CD4-positive, alpha-beta T cell treated with Interleukin-6 for 4 hours (primary cell): Measurements from ENCODE around the gene QRFPR.
A peak's percentile ranks its signal among the peaks of the same experiment; 100 is the strongest.
"Not testable (repeated sequence)": the region's sequence is repeated elsewhere in the genome, so short reads cannot be mapped to it uniquely, and the experiment has no call there.

Experiments used
- DNase-seq: peaks from one replicate; pipeline ENCODE4 v3.0.0-alpha.2; 2020; ENCODE audit warnings: mixed read lengths

QRFPR gene

DNA sequence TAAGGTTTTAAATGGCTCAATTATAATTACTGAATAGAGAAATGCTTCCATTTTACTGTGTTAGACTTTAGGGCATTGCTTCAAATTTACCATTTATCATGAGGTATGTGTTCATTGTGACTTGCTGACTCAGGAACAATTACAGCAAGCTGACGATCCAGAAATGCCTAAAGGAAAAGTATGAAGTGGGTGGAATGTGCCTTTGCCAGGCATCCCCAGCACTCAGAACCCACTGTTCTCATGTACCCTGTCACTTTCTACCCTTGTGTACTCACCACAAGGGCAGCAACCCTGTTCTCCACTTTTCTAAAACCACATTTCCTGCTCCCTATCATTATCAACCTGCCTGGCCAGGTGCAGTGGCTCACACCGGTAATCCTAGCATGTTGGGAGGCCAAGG, 41.5 kb downstream of the QRFPR start:
- DNase-seq = no peak

DNA sequence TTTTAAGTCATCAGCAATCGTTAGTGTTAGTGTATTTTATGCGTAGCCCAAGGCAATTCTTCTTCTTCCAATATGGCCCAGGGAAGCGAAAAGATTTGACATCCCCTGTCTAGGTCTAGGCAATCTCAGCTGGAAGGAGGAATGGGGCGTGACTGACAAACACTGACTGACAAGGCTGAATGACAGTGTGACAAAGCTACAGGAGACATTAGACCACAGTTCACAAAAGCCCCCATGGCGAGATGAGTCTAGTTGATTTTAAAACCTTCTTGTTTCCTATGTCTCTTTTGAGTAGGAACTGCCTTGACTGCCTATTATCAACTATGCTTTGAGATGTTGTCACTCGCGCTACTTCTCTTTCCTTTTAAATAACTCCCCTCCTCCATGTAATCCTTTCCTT, 42.3 kb downstream of the QRFPR start:
- no peak for DNase-seq

DNA sequence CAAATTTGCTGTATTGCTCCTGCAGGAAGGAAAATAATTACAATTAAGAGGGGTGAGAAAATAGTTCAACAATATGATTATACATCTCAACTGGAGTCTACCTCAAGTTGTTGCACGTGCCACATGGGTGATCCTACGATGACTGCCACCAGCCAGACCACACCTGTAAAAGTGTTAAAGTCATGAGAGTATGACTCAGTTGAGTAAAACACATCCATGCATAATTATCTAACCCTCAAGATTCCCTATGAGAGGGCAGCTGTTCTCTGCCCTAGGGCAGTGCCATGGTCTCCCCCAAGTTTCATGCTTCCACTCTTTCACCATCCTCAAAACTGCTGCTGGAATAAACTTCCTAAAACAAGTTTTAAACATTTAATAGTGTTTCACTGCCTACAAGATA, 44.1 kb downstream of the QRFPR start:
- no peak for DNase-seq

DNA sequence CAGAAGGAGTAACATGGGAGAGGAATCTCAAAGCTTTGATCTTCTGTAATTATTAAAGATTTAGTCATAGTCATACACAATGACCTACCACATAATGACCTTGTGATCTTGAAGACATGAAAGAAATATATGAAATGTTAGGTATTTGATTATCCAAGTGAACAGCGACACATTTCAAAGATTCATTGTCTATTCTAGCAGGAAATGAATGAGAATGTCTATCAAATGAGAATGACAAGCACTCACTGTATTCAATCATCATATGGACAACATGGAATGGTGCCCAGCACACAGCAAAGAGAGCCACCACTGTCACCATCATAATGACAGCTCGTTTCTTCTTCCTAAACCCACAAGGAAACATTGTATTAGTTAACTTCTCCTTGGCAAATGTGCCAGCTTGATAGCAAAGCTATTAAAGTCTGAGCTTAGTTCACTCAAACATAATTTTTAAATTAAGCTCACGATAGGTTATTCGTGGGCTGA, 50.6 kb downstream of the QRFPR start:
- no peak for DNase-seq

DNA sequence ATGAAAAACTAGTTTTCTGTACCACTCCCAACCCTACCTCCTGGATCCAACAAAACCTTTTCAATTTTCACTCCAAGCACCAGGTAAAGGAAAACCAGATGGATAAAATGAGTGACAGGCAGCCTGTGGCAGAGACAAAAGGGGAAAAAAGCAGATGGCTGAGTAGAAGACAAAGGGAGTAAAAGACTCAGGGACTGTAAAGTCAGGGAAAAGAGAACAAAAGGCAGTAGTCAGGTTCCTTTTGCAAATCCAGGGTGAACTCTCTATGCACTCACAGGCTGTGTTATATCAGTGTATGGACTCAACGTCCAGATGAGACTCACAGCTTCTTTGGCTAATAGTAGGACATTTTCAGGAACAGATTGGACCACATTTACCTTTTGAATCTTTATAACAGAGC, 54.2 kb downstream of the QRFPR start:
- no peak for DNase-seq

DNA sequence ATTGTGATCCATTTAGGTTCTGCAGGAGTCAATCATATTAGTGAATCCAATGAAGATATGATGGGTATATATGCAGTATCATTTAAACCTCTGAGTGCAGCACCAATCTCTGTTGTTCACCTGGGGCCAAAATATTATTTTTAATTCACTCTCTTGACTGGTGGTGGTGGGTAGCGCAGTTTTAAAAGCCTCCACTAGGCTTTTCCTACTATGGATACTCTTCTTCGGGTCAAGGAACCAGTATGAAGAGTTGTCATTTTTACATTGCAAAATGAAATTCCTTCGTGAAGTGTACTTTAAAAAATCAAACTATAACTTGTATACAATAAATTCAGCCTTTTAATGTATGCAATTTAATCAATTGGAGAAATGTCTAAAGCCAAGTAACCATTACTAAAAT, 56.5 kb downstream of the QRFPR start:
- no peak for DNase-seq

DNA sequence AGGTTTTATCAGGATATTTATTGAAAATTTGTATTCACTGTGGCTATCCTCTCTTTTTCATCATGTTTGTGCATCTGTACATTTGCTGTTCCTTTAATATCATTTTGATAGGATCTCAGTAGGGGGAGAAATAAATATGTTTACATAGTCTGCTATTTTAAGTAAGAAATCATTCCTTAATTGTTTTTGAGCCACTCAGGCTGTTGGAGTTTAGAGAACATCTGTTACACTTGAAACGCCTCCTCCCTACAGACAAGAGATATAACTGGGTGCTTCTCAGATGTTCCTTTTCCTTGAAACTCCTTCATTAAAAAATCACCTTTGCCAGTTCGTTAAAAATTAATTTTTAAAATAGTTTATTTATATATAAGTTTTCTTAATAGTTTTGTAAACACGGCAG, 59.4 kb downstream of the QRFPR start:
- no peak for DNase-seq

DNA sequence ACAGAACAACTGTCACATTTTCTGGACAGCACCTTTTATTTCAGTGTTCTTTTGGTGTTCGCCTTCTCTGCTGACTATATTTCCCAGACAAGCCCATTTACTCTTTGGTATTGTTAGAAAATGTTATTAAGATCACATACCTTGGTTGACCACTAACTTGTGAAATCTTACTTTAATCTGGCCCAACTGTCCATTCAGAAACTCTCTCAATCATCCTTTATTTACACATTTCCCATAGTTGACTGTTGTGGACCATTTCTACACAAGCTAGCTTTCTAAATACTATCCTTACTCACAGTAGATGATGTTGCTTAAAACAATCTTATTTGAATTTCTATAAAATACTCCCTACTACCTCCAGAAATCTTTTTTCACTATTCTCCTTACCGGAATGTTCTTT, 64.7 kb downstream of the QRFPR start:
- DNase-seq = no peak

DNA sequence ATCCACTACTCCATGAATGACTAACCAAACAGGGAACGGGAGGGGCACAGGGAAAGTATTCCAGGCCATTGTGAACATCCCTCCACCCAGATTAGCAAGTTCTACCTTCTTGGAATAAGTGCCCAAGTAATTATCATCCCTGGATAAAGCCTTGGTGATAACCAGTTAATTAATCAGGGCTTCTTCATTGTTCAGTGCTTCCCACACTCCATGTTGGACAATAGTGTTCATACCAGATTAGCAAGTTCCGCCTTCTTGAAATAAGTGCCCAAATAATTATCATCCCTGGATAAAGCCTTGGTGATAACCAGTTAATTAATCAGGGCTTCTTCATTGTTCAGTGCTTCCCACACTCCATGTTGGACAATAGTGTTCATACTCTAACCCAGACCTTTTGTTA, 67.4 kb downstream of the QRFPR start:
- DNase-seq = not testable (repeated sequence)

DNA sequence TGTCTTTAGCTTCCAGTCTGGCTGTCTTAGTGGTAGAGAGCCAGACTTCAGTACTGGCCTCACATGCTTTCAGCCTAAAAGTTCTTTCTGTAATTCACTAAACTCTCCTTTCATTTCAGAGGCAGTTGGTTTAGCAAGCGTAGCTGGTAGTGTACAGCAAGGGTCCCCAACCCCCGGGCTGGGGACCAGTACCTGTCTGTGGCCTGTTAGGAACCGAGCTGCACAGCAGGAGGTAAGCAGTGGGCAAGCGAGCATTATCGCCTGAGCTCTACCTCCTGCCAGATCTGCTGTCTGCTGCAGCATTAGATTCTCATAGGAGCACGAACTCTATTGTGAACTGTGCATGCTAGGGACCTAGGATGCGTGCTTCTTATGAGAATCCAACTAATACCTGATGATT, 72.0 kb downstream of the QRFPR start:
- no peak for DNase-seq

DNA sequence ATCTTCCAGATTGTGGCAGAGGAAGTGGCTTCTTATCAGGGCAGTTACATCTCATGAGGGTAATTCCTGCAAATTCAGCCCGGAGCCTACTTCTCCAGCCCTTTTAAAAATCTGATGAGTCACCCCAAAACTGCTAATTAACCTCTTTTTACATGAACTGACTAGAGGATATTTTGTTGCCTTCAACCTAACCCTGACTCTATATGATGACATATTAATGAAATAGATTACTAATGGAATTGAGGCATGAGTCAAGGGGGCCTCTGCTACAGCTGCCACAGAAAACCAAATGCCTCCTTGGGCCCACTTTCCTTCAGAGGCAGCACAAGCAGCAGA, 72.5 kb downstream of the QRFPR start:
- no peak for DNase-seq

DNA sequence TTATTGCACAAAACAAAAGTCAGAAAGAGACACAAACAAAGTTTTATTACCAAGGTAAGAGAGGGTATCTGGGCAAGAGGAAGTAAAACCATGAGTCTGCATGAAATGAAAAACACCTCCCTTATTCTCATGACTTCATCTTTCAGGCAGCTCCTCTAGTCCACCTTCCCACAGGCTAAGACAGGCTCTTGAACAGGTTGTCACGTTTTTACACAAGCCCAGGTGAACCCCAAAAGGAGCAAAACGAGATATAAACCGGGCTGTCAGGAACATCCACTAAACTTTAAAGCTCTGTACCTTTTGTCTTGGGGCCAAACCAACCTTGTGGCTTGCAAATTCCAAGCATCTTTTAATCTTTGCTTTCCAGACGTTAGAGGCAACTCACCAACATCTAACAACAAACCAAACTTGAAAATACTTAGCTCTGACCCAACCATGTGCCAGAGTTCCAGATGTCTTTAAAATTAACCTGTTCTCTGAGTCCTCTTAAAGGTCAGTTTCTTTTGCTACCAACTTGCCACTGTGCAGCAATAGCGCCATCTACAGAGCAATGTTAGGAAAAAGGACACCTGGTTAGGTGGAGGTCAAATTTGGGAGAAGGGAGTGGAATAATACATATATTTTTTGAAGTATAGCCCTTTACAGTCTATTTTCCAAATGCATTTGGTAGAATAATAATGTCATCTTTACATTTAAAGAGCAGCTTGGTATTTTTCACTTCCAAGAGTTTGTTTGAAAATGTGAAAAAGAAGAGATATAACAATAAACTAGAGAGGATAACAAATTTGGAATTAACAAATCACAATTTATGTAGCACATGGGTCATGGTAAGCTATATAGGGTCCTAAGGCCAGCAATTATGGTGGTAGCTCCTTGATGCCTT, 73.1 kb downstream of the QRFPR start:
- DNase-seq = peak; percentile 56

DNA sequence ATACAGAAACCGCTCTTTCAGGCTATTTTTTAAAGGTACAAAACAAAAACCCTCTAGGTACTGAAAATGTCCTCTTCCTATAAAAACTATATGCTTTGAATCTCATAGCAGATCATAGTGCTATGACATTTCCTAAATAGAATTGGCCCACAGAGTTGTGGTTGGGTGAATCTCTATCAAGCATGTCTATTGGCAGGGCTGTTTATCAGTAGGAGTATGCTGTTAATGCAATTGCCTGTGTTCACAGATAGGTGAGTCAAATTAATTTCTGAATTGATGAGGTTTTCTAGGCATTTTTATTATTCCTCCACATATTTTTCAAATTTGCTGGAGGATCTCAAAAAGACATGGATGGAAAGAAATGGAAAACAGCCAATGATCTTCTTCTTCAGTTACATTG, 73.9 kb downstream of the QRFPR start:
- no peak for DNase-seq

DNA sequence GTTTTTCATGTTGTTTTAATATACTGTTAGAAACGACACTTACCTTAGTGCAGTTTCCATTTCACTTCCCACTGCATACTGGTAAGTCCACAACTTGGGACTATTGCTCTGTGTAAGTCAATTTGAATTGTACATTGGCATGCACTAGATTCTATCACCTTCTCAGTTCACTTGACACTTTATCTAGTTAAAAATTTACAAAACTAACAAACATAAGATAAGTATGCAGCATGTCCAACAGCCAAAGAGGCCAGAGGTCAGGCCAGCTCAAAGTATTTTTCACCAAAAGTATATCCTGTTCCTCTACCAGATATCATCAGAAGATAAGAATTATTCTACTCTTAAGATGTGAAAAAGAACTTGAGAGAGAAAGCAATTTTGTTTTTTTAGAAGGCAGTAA, 75.9 kb downstream of the QRFPR start:
- no peak for DNase-seq

DNA sequence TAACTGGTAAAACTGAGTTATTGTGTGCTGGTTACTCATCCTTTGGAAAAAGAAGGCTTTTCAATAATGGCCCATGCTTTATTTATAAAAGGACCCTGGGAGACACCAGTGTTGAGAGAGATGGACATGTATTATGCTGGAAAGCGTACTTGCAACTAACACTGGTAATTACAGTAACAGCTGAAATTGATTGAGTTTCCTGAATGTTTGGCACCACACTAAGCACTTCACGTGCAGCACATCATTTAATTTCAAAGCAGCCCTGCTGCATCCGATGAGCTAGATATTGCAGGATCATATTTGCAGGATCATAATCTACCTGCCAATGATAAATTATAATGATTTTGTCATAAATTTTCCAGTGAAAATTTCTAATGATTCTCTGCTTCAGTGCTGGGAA, 81.5 kb downstream of the QRFPR start:
- no peak for DNase-seq

DNA sequence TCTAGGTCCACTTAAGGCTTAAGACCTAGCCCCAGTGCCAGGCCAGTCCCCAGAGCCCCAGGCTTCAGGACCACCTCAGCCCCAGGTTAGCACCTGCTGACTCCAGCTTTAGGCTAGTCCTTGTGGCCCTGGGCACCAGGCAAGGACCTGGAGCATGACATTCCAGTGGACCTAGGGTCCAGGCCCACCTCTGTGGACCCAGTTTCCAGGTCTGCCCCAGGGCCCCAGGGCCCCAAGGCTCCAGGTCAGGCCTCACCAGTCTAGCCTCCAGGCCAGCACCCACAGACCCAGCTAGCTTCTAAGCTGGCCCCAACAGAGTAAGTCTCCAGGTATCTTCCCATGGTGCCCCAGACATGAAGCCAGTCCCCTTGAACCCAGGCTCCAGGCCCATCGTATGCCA, 97.5 kb downstream of the QRFPR start:
- DNase-seq = no peak

DNA sequence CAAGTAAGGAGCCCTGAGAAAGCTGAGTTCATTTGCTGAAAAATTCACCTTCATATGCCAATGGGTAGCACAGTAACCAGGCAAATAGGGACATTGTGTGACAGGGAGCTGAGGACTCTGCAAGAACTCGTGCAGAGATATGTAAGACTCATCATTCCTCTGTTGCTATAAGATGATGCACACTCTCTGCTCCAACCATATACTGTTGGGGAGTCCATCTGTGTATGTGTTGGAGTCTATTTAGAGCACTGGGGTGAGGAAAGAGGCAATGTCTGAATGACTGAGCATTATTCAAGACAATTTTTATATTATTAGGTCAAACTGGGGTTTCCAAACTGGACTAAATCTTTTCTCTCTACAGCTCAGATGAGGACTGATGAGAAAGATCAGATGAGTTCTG, 100.4 kb downstream of the QRFPR start:
- DNase-seq = no peak

DNA sequence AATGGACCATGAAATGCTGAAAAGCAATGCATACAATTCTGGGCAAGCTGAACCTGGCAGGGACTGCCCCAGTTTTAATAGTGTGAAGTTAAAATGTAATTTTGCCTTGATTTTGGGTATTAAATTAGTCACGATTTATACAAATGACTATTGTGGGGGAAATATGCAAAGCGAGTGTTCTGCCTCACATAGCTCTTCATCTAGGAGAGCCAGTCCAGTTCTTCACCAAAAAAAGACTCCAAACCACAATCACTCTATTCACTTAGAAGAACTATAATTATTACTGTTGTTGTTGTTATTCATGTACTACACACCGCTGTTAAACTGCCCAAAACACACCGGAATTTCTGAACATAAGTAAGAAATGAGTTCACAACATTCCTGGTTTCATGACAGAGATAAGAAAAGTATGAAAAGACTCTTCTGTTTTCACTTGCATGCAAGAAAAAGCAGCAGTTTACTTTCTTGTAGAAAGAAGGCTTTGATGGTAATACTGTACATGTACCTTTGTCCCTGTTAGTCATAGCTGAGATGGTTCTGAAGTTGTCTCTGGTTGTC, 101.9 kb downstream of the QRFPR start:
- DNase-seq = no peak
